HG03520 (cell line): ENCODE measurements around the gene TCP10L.
"Not testable (repeated sequence)": the region's sequence is repeated elsewhere in the genome, so short reads cannot be mapped to it uniquely, and the experiment has no call there.

ENCODE experiments used
- ATAC-seq: cut with Tn5 transposase; IDR thresholded peaks from one replicate; pipeline ENCODE4 v1.9.1; 2021; ENCODE audit warnings: mild to moderate bottlenecking, moderate library complexity; ENCODE audit not compliant: unreplicated experiment

The TCP10L gene

GRCh38 chr21:32585042-32585710 lies at the start of gene TCP10L:
Gene TCP10L (minus strand): TSS chr21:32585523. CDS start chr21:32584304, 1,219 bp downstream.
- ATAC-seq: no peak

- no peak for ATAC-seq
Measured at GRCh38 chr21:32626621-32627196, 41.4 kb upstream of the TCP10L start.

GRCh38 chr21:32618218-32618617 lies 32.9 kb upstream of the TCP10L start:
- ATAC-seq: not testable (repeated sequence)

- no peak for ATAC-seq
Measured at GRCh38 chr21:32613436-32614043, 28.2 kb upstream of the TCP10L start.

- no peak for ATAC-seq
Measured at GRCh38 chr21:32612999-32613337, 27.6 kb upstream of the TCP10L start.

- ATAC-seq: peak; percentile 93
Measured at GRCh38 chr21:32612075-32612998, 27.0 kb upstream of the TCP10L start, which contains the start of gene CFAP298. Gene CFAP298 (minus strand): TSS chr21:32612377. CDS start chr21:32612243, 134 bp downstream.

GRCh38 chr21:32611471-32611997 lies 26.2 kb upstream of the TCP10L start:
- peak; percentile 3 for ATAC-seq

- ATAC-seq: not testable (repeated sequence)
Measured at GRCh38 chr21:32610940-32611339, 25.6 kb upstream of the TCP10L start.

- ATAC-seq: no peak
Measured at GRCh38 chr21:32608851-32609250, 23.5 kb upstream of the TCP10L start.

GRCh38 chr21:32605469-32605868 lies 20.1 kb upstream of the TCP10L start:
- no peak for ATAC-seq

GRCh38 chr21:32604464-32604863 lies 19.1 kb upstream of the TCP10L start:
- no peak for ATAC-seq

- no peak for ATAC-seq
Measured at GRCh38 chr21:32603131-32603530, 17.8 kb upstream of the TCP10L start.

- no peak for ATAC-seq
Measured at GRCh38 chr21:32602099-32602498, 16.8 kb upstream of the TCP10L start.

GRCh38 chr21:32599526-32599925 lies 14.2 kb upstream of the TCP10L start:
- ATAC-seq: no peak

- ATAC-seq: no peak
Measured at GRCh38 chr21:32599091-32599490, 13.8 kb upstream of the TCP10L start.

- no peak for ATAC-seq
Measured at GRCh38 chr21:32597205-32597604, 11.9 kb upstream of the TCP10L start.

- ATAC-seq: no peak
Measured at GRCh38 chr21:32595431-32595830, 10.1 kb upstream of the TCP10L start.

- ATAC-seq: no peak
Measured at GRCh38 chr21:32593690-32594089, 8.4 kb upstream of the TCP10L start.

GRCh38 chr21:32592929-32593502 lies 7.7 kb upstream of the TCP10L start:
- ATAC-seq: no peak

- no peak for ATAC-seq
Measured at GRCh38 chr21:32590130-32590529, 4.8 kb upstream of the TCP10L start.

GRCh38 chr21:32587651-32588050 lies 2.3 kb upstream of the TCP10L start:
- no peak for ATAC-seq
